Peyer's patch (tissue), 4 donors: ENCODE data around the gene WSB2. TPM values are rescaled to one million over a fixed set of nuclear protein-coding genes. Genes with fewer than 3 reads are reported as not detected.
"Not testable (repeated sequence)": the region's sequence is repeated elsewhere in the genome, so short reads cannot be mapped to it uniquely, and the experiment has no call there.

Experiments used
- DNase-seq, 3 donors: peaks; one replicate each; pipeline ENCODE4 v3.0.0-alpha.2; 2017 to 2019
- H3K27ac ChIP-seq, 4 donors: fragments of 200-600 bp; sonication (generic); one replicate each; pipeline ENCODE4 v1.5.1; 2016 to 2019
- H3K27me3 ChIP-seq, 2 donors: fragments of 200-600 bp; sonication (generic); one replicate each; pipeline ENCODE4 v1.5.1; 2019
- H3K36me3 ChIP-seq, 3 donors: fragments of 200-600 bp; sonication (generic); one replicate each; pipeline ENCODE4 v1.5.1; 2016 to 2019
- H3K4me1 ChIP-seq, 4 donors: fragments of 200-600 bp; sonication (generic); one replicate each; pipeline ENCODE4 v1.5.1; 2016 to 2019
- H3K4me3 ChIP-seq, 4 donors: fragments of 200-600 bp; sonication (generic); 1 replicate in 3 of 4; 2 replicates in 1 of 4; pipeline ENCODE4 v1.5.1; 2016 to 2019; ENCODE audit warnings: mild to moderate bottlenecking in 1 of 4
- H3K9me3 ChIP-seq, 4 donors: fragments of 200-600 bp; sonication (generic); one replicate each; pipeline ENCODE4 v1.5.1; 2016 to 2019; ENCODE audit warnings: mild to moderate bottlenecking in 1 of 4
- CTCF ChIP-seq, 6 experiments: fragments of 450-650 bp in 4 of 6; fragments of 200-600 bp in 2 of 6; sonication (generic) in 1 of 6; IDR thresholded peaks; one replicate each; pipeline ENCODE4 v1.5.1; 2017 to 2019; ENCODE audit warnings: antibody characterized with exemption in 6 of 6, mild to moderate bottlenecking in 3 of 6, moderate library complexity in 1 of 6
- POLR2A ChIP-seq, 2 donors: fragments of 450-650 bp; IDR thresholded peaks; one replicate each; pipeline ENCODE4 v1.5.1; 2017; ENCODE audit warnings: antibody characterized with exemption in 2 of 2, mild to moderate bottlenecking in 2 of 2, moderate library complexity in 2 of 2
- total RNA-seq, 4 donors: library from RNA; depleted of rRNA; stranded (reverse); fragments of >200 nt; gene quantifications; one replicate each; pipeline ENCODE4 v1.1.0, GENCODE V29; 2016

The WSB2 gene
- total RNA-seq, 4 donors from 2014 or later = 76.7 to 146 (median 110) TPM

GRCh38 chr12:118013283-118013682, 47.7 kb downstream of the WSB2 start:
- H3K4me1 ChIP-seq = peaks cover 0 to 10% (median 6%) of the 10 kb centered on the region in 4 donors
- no peak for DNase-seq
- TF ChIP-seq CTCF (IDR thresholded peaks at IDR 0.05) (no peak), POLR2A (IDR thresholded peaks at IDR 0.05) (no peak)
- H3K27me3 ChIP-seq = no peaks in the 10 kb centered on the region
- H3K4me3 ChIP-seq = no peak overlapping the region
- H3K36me3 ChIP-seq = no peaks in the 10 kb centered on the region
- H3K27ac ChIP-seq = no peak overlapping the region
- no peaks in the 10 kb centered on the region for H3K9me3 ChIP-seq

- Histone ChIP-seq H3K36me3 (no peaks in the 10 kb centered on the region), H3K27me3 (no peaks in the 10 kb centered on the region), H3K4me3 (no peak overlapping the region), H3K27ac (no peak overlapping the region), H3K9me3 (no peaks in the 10 kb centered on the region), H3K4me1 (peaks cover 0 to 4% (median 0%) of the 10 kb centered on the region in 4 donors)
- no peak for DNase-seq
- TF ChIP-seq POLR2A (IDR thresholded peaks at IDR 0.05) = no peak
- no peak for TF ChIP-seq CTCF (IDR thresholded peaks at IDR 0.05)
Measured at GRCh38 chr12:118011961-118012360, 49.0 kb downstream of the WSB2 start.

GRCh38 chr12:118011377-118011776, 49.6 kb downstream of the WSB2 start:
- DNase-seq = no peak
- Histone ChIP-seq H3K27ac (no peak overlapping the region), H3K9me3 (no peaks in the 10 kb centered on the region)

GRCh38 chr12:118010903-118011302, 50.1 kb downstream of the WSB2 start:
- H3K9me3 ChIP-seq = no peaks in the 10 kb centered on the region

More at GRCh38 chr12:118011377-118011776, 49.6 kb downstream of the WSB2 start:
- Histone ChIP-seq H3K4me1 (peaks cover 0 to 4% (median 0%) of the 10 kb centered on the region in 4 donors), H3K27me3 (no peaks in the 10 kb centered on the region), H3K4me3 (no peak overlapping the region), H3K36me3 (no peaks in the 10 kb centered on the region)
- TF ChIP-seq CTCF (IDR thresholded peaks at IDR 0.05) (no peak), POLR2A (IDR thresholded peaks at IDR 0.05) (no peak)

GRCh38 chr12:117999806-118000205, 61.2 kb downstream of the WSB2 start:
- not testable (repeated sequence) for H3K4me1 ChIP-seq

More at GRCh38 chr12:118010903-118011302, 50.1 kb downstream of the WSB2 start:
- H3K36me3 ChIP-seq = no peaks in the 10 kb centered on the region
- no peaks in the 10 kb centered on the region for H3K27me3 ChIP-seq
- no peak overlapping the region for H3K4me3 ChIP-seq
- H3K4me1 ChIP-seq = peaks cover 0 to under 1% (median 0%) of the 10 kb centered on the region in 4 donors
- DNase-seq = no peak
- TF ChIP-seq CTCF (IDR thresholded peaks at IDR 0.05) = no peak
- no peak for TF ChIP-seq POLR2A (IDR thresholded peaks at IDR 0.05)
- no peak overlapping the region for H3K27ac ChIP-seq

GRCh38 chr12:117998719-117999118, 62.3 kb downstream of the WSB2 start:
- H3K27ac ChIP-seq = no peak overlapping the region
- H3K36me3 ChIP-seq = no peaks in the 10 kb centered on the region
- H3K27me3 ChIP-seq = no peaks in the 10 kb centered on the region
- TF ChIP-seq POLR2A (IDR thresholded peaks at IDR 0.05) (no peak), CTCF (IDR thresholded peaks at IDR 0.05) (no peak)
- H3K9me3 ChIP-seq = peaks cover 0 to 5% (median 0%) of the 10 kb centered on the region in 4 donors
- no peaks in the 10 kb centered on the region for H3K4me1 ChIP-seq
- H3K4me3 ChIP-seq = no peak overlapping the region
- no peak for DNase-seq

More at GRCh38 chr12:117999806-118000205, 61.2 kb downstream of the WSB2 start:
- H3K27ac ChIP-seq, H3K27me3 ChIP-seq, H3K4me3 ChIP-seq, H3K9me3 ChIP-seq, H3K36me3 ChIP-seq, DNase-seq: not testable (repeated sequence)
